ENCODE data around the gene EXOC3.

The EXOC3 gene

GRCh38 chr5:474840-475661, 32.1 kb downstream of the EXOC3 start:
- DNase-seq = no peak
- Mint-ChIP-seq H3K36me3 (ENCODE audit: insufficient read depth) (peaks cover 10% of the 10 kb centered on the region), H3K27me3 (peaks cover 18 to 60% of the 10 kb centered on the region in 2 donors), H3K4me3 (peak overlapping the region; percentile 82 to 84), H3K27ac (no peak overlapping the region), H3K9me3 (no peaks in the 10 kb centered on the region), H3K4me1 (ENCODE audit: low read depth in 2 of 2) (peaks cover 17 to 20% of the 10 kb centered on the region in 2 donors)
- no peak for ATAC-seq (replicated peaks)

DNA sequence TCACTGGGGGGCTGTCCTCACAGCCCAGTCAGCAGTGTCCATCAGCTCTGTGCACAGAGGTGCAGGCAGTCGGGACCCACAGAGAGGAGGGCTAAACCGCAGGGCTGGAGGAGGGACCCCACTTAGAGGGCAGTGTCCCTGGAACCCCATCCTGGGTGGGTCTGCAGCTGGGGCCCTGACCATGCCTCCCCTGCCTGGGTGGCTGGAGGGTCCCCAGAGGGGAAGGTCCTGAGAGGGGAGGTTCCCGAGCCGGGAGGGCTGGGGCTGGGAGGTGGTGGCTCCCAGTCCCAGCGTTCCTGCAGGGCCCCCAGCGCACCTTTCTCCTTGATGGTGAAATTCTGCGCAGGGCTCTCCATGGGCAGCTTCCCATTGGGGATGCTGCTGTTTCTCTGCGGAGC, 32.7 kb downstream of the EXOC3 start:
- Mint-ChIP-seq H3K27me3 (peaks cover 20 to 66% of the 10 kb centered on the region in 2 donors), H3K36me3 (ENCODE audit: insufficient read depth) (peaks cover 10% of the 10 kb centered on the region), H3K9me3 (no peaks in the 10 kb centered on the region), H3K4me1 (ENCODE audit: low read depth in 2 of 2) (peaks cover 15 to 18% of the 10 kb centered on the region in 2 donors), H3K4me3 (peak overlapping the region; percentile 25 to 54), H3K27ac (no peak overlapping the region)
- ATAC-seq (replicated peaks) (no peak), DNase-seq (no peak)

- Mint-ChIP-seq H3K27me3 (peaks cover 20 to 70% of the 10 kb centered on the region in 2 donors), H3K36me3 (ENCODE audit: insufficient read depth) (peaks cover 10% of the 10 kb centered on the region), H3K4me1 (ENCODE audit: low read depth in 2 of 2) (peaks cover 15% of the 10 kb centered on the region in 2 donors), H3K9me3 (no peaks in the 10 kb centered on the region), H3K4me3 (peak overlapping the region in 1 of 2 donors; percentile 36), H3K27ac (no peak overlapping the region)
- no peak for DNase-seq
- no peak for ATAC-seq (replicated peaks)
These were observed 33.3 kb downstream of the EXOC3 start for GRCh38 chr5:476102-476813.

GRCh38 chr5:476814-477175, 33.8 kb downstream of the EXOC3 start:
- no peak for ATAC-seq (replicated peaks)
- no peaks in the 10 kb centered on the region for H3K9me3 Mint-ChIP-seq
- H3K4me1 Mint-ChIP-seq (ENCODE audit: low read depth in 2 of 2) = peaks cover 12% of the 10 kb centered on the region in 2 donors
- peak overlapping the region in 1 of 2 donors; percentile 49 for H3K27ac Mint-ChIP-seq
- peak overlapping the region in 1 of 2 donors; percentile 36 for H3K4me3 Mint-ChIP-seq
- H3K36me3 Mint-ChIP-seq (ENCODE audit: insufficient read depth) = peaks cover 9% of the 10 kb centered on the region
- DNase-seq = no peak
- H3K27me3 Mint-ChIP-seq = peaks cover 20 to 74% of the 10 kb centered on the region in 2 donors

DNA sequence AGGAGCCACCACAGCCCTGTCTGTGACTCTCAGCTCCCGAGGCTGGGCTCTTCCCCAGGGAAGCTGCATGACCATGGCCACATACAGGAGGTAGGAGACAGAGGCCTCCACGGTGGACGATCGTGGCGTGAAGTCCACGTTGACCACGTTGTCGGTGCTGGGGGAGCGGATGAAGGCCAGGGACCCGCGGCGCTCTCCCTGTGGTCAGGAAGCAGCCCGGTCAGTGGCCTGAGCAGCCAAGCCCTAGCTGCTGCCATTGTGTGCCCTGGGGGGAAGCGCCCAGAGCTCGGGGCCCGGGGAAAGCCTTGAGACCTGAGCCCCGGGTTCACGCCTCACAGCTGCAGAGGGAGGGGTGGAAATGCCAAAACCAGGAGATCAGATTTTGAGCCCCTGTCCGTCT, 34.3 kb downstream of the EXOC3 start:
- Mint-ChIP-seq H3K36me3 (ENCODE audit: insufficient read depth) (peaks cover 5% of the 10 kb centered on the region), H3K4me1 (ENCODE audit: low read depth in 2 of 2) (peaks cover 9% of the 10 kb centered on the region in 2 donors), H3K9me3 (no peaks in the 10 kb centered on the region), H3K27ac (peak overlapping the region in 1 of 2 donors; percentile 49), H3K4me3 (no peak overlapping the region), H3K27me3 (peaks cover 20 to 74% of the 10 kb centered on the region in 2 donors)
- DNase-seq (no peak), ATAC-seq (replicated peaks) (no peak)

DNA sequence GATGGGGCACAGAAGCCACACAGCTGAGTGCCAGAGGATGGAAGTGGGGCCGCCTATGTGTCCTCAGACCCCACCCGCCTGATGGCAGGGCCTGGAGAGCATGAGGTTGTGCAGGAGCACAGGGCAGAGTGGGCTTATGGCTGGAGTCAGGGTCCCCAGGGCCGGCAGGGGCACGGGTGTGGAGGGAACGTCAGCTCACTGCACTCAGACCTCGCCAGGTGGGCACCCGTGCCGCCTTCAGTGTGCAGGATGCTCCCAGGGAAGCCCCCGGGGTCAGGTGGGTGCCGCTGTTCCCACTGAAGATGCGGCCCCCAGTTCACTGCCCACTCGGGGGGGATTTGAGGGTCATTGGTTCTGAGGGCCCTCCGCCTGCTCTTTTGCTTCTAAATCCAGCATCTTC, 34.9 kb downstream of the EXOC3 start:
- H3K9me3 Mint-ChIP-seq = no peaks in the 10 kb centered on the region
- ATAC-seq (replicated peaks) = no peak
- peaks cover 9% of the 10 kb centered on the region in 2 donors for H3K4me1 Mint-ChIP-seq (ENCODE audit: low read depth in 2 of 2)
- no peak overlapping the region for H3K27ac Mint-ChIP-seq
- no peak overlapping the region for H3K4me3 Mint-ChIP-seq
- H3K36me3 Mint-ChIP-seq (ENCODE audit: insufficient read depth) = peaks cover 5% of the 10 kb centered on the region
- no peak for DNase-seq
- peaks cover 20 to 74% of the 10 kb centered on the region in 2 donors for H3K27me3 Mint-ChIP-seq

DNA sequence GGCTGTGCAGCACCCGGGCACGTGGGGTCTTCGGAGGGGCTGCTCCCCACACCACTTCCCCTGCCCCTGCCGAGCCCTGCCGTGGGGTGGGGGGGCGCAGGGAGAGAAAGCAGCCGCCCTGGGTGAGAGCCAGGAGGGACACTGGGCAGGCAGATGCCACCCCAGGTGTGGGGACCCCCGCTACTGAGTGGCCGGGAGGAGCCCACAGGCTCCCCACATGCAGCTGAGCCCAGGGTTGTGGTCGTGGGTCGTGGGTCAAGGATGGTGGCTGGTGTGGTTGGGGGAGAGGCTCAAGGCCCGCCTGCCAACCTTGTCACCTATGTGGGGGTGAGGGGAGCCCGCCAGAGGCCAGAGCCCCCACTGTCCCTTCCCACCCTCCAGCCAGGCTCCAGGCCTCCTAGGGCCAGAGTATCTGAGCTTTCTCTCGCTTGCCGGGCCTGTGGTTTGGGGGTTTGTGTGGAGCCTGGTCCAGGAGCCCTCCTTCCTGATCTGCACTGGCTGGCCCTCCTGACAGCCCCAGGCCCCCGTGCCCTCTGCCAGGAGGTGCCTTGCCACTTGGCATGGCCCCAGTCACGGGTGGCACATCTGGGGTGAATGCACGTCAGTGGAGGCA, 35.5 kb downstream of the EXOC3 start:
- DNase-seq = no peak
- no peak for ATAC-seq (replicated peaks)
- Mint-ChIP-seq H3K27me3 (peaks cover 20 to 73% of the 10 kb centered on the region in 2 donors), H3K9me3 (no peaks in the 10 kb centered on the region), H3K4me1 (ENCODE audit: low read depth in 2 of 2) (peaks cover 9% of the 10 kb centered on the region in 2 donors), H3K27ac (no peak overlapping the region), H3K4me3 (no peak overlapping the region), H3K36me3 (ENCODE audit: insufficient read depth) (peaks cover 5% of the 10 kb centered on the region)

- Mint-ChIP-seq H3K9me3 (no peaks in the 10 kb centered on the region), H3K27me3 (peaks cover 15 to 67% of the 10 kb centered on the region in 2 donors), H3K4me1 (ENCODE audit: low read depth in 2 of 2) (peaks cover 4 to 6% of the 10 kb centered on the region in 2 donors), H3K36me3 (ENCODE audit: insufficient read depth) (no peaks in the 10 kb centered on the region), H3K4me3 (no peak overlapping the region), H3K27ac (no peak overlapping the region)
- DNase-seq = no peak
- ATAC-seq (replicated peaks) = no peak
These were observed 36.1 kb downstream of the EXOC3 start for GRCh38 chr5:478982-479535.

GRCh38 chr5:479566-480319, 36.8 kb downstream of the EXOC3 start:
- Mint-ChIP-seq H3K27me3 (peaks cover 15 to 64% of the 10 kb centered on the region in 2 donors), H3K36me3 (ENCODE audit: insufficient read depth) (no peaks in the 10 kb centered on the region), H3K4me3 (no peak overlapping the region), H3K27ac (no peak overlapping the region), H3K9me3 (no peaks in the 10 kb centered on the region), H3K4me1 (ENCODE audit: low read depth in 2 of 2) (peaks cover 1 to 4% of the 10 kb centered on the region in 2 donors)
- ATAC-seq (replicated peaks) = no peak
- DNase-seq = no peak

DNA sequence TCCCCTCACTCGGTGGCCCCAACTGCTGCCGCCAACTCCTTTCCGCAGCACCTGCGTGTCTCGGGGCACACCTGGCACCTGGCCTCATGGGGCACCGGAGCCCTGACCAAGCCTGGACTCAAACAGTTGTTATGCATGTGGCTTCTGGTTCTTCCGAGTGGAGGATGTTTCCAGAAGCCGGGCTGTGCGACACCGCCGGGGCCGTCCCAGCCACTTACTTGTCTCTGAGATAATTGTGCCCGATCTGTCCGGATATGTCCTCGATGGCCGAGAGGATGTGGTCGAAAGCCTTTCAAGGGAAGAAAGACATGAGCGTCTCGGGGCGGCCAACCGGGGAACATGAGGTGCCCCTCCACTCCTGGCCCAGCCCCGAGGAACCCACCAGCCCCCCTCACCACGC, 38.4 kb downstream of the EXOC3 start:
- no peaks in the 10 kb centered on the region for H3K36me3 Mint-ChIP-seq (ENCODE audit: insufficient read depth)
- no peak overlapping the region for H3K27ac Mint-ChIP-seq
- H3K9me3 Mint-ChIP-seq = no peaks in the 10 kb centered on the region
- ATAC-seq (replicated peaks) (no peak), DNase-seq (no peak)
- peaks cover 15 to 57% of the 10 kb centered on the region in 2 donors for H3K27me3 Mint-ChIP-seq
- H3K4me1 Mint-ChIP-seq (ENCODE audit: low read depth in 2 of 2) = peaks cover 0 to 2% of the 10 kb centered on the region in 2 donors
- no peak overlapping the region for H3K4me3 Mint-ChIP-seq

- no peak for ATAC-seq (replicated peaks)
- H3K36me3 Mint-ChIP-seq (ENCODE audit: insufficient read depth) = no peaks in the 10 kb centered on the region
- no peak overlapping the region for H3K4me3 Mint-ChIP-seq
- H3K4me1 Mint-ChIP-seq (ENCODE audit: low read depth in 2 of 2) = peaks cover 0 to 3% of the 10 kb centered on the region in 2 donors
- peaks cover 15 to 50% of the 10 kb centered on the region in 2 donors for H3K27me3 Mint-ChIP-seq
- H3K9me3 Mint-ChIP-seq = no peaks in the 10 kb centered on the region
- H3K27ac Mint-ChIP-seq = no peak overlapping the region
- no peak for DNase-seq
These were observed 39.0 kb downstream of the EXOC3 start for GRCh38 chr5:482021-482420.

GRCh38 chr5:482506-482905, 39.5 kb downstream of the EXOC3 start:
- Mint-ChIP-seq H3K4me1 (ENCODE audit: low read depth in 2 of 2) (peaks cover 0 to 3% of the 10 kb centered on the region in 2 donors), H3K9me3 (no peaks in the 10 kb centered on the region), H3K4me3 (no peak overlapping the region), H3K27me3 (peaks cover 10 to 45% of the 10 kb centered on the region in 2 donors), H3K36me3 (ENCODE audit: insufficient read depth) (no peaks in the 10 kb centered on the region), H3K27ac (no peak overlapping the region)
- ATAC-seq (replicated peaks) = no peak
- no peak for DNase-seq

DNA sequence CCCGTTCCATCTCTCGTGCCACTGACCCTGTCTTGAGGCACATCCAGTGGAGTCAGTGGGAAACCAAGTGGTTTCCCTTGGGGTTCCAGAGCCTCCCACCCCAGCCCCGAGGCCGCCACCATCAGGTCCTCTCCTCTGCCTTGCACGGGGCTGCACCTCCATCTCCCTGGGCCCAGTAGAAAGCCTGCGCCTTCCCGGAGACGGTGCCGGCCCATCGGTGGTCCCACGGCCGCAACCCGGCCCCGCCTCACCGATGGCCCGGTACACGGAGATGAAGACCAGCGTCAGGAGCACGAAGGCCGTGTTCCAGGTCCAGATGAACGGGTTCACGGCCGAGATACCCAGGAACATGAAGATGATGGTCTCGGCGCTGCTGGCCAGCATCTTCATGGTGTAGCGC, 40.0 kb downstream of the EXOC3 start:
- Mint-ChIP-seq H3K27me3 (peaks cover 6 to 40% of the 10 kb centered on the region in 2 donors), H3K4me1 (ENCODE audit: low read depth in 2 of 2) (peaks cover 0 to 3% of the 10 kb centered on the region in 2 donors), H3K27ac (no peak overlapping the region), H3K4me3 (no peak overlapping the region), H3K9me3 (no peaks in the 10 kb centered on the region), H3K36me3 (ENCODE audit: insufficient read depth) (no peaks in the 10 kb centered on the region)
- ATAC-seq (replicated peaks) (no peak), DNase-seq (no peak)
